ENCODE results near the gene METTL25B. TPM values are rescaled to one million over a fixed set of nuclear protein-coding genes. Genes with fewer than 3 reads are reported as not detected.

Gene METTL25B
- total and polyA plus RNA-seq, 2 of the 13 experiments (the other 11 are each of a cell fraction or from before 2014, with no cell fraction given) = 11.9 to 24.0 TPM

DNA sequence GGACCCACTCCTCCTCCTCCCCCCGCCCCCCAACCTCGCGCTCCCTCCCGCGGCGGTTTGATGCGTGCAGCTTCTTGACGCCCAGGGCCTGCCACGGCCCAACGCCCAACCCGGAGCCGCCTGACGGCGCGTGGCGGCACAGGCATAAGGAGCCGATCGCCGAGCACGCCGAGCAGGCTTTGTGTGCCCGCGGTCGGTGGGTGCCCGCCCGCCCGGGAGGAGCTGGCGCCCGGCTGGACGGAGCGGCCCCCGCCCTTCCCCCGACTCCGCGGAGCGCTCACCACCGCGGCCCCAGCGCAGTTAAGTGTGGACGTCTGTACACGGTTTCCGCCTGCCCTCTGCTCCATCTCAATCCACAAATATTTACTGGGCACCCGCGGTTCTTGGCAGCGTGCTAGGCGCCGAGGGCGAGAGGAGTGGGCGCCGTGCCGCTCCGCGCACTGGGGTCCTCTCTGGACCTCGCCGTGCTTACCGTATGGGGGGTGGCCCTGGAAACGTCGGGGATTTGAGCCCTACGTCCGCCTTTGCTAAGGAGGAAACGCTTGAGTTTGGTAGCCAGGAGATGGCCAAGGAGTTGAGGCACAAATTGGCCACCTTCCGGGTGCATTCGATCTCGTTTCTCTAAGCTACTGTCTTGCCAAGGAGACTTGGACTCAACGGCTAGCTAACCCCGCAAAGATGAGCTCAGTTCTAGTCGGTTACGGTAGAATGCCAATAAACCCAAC is 23.6 kb downstream of the METTL25B start (continued):
- TF ChIP-seq ZNF552 (CRISPR knock-in tag; IDR thresholded peaks at IDR 0.05; ENCODE audit: borderline replicate concordance) (no peak), ZNF75D (CRISPR knock-in tag; IDR thresholded peaks at IDR 0.05; ENCODE audit: borderline replicate concordance) (no peak), KLF16 (CRISPR knock-in tag; IDR thresholded peaks at IDR 0.05) (peak in 1 of 2 experiments; percentile 41; a peak in 2 of 4 replicates), SRF (IDR thresholded peaks at IDR 0.05; ENCODE audit: low read depth, low read length) (peak; percentile 95), ZNF850 (CRISPR knock-in tag; conservative IDR thresholded peaks at IDR 0.05) (no peak), SRSF1 (optimal IDR thresholded peaks at IDR 0.05; ENCODE audit: low read depth, low read length) (no peak), ARNTL (CRISPR knock-in tag; IDR thresholded peaks at IDR 0.05) (peak; percentile 70), ZNF543 (CRISPR knock-in tag; IDR thresholded peaks at IDR 0.05) (no peak), BRCA1 (CRISPR knock-in tag; IDR thresholded peaks at IDR 0.05) (no peak), KLF15 (CRISPR knock-in tag; IDR thresholded peaks at IDR 0.05; ENCODE audit: borderline replicate concordance) (0 out of 2 replicates have a peak, but pooled peaks have one; percentile 56), PTBP1 (IDR thresholded peaks at IDR 0.05; ENCODE audit: low read depth, low read length, poor library complexity, severe bottlenecking) (no peak), ZNF333 (CRISPR knock-in tag; IDR thresholded peaks at IDR 0.05; ENCODE audit: borderline replicate concordance) (no peak), SALL2 (CRISPR knock-in tag; IDR thresholded peaks at IDR 0.05) (peak; percentile 52), ATF1 (CRISPR knock-in tag; IDR thresholded peaks at IDR 0.05) (no peak), BCL6 (CRISPR knock-in tag; IDR thresholded peaks at IDR 0.05) (peak; percentile 37; the same call in 1 of the 2 replicates), ZNF282 (IDR thresholded peaks at IDR 0.05; ENCODE audit: partially characterized antibody) (no peak), ZNF251 (CRISPR knock-in tag; IDR thresholded peaks at IDR 0.05) (no peak), CHCHD3 (CRISPR knock-in tag; IDR thresholded peaks at IDR 0.05) (peak; percentile 42; the same call in 1 of the 2 replicates), TOPORS (CRISPR knock-in tag; IDR thresholded peaks at IDR 0.05) (peak; percentile 56; the same call in 1 of the 2 replicates), ZNF230 (CRISPR knock-in tag; IDR thresholded peaks at IDR 0.05) (no peak), MATR3 (CRISPR knock-in tag; IDR thresholded peaks at IDR 0.05) (no peak), DMAP1 (CRISPR knock-in tag; IDR thresholded peaks at IDR 0.05) (no peak), ZNF484 (CRISPR knock-in tag; IDR thresholded peaks at IDR 0.05; ENCODE audit: borderline replicate concordance, low read depth) (no peak)
- TF ChIP-seq, protein P1, sequence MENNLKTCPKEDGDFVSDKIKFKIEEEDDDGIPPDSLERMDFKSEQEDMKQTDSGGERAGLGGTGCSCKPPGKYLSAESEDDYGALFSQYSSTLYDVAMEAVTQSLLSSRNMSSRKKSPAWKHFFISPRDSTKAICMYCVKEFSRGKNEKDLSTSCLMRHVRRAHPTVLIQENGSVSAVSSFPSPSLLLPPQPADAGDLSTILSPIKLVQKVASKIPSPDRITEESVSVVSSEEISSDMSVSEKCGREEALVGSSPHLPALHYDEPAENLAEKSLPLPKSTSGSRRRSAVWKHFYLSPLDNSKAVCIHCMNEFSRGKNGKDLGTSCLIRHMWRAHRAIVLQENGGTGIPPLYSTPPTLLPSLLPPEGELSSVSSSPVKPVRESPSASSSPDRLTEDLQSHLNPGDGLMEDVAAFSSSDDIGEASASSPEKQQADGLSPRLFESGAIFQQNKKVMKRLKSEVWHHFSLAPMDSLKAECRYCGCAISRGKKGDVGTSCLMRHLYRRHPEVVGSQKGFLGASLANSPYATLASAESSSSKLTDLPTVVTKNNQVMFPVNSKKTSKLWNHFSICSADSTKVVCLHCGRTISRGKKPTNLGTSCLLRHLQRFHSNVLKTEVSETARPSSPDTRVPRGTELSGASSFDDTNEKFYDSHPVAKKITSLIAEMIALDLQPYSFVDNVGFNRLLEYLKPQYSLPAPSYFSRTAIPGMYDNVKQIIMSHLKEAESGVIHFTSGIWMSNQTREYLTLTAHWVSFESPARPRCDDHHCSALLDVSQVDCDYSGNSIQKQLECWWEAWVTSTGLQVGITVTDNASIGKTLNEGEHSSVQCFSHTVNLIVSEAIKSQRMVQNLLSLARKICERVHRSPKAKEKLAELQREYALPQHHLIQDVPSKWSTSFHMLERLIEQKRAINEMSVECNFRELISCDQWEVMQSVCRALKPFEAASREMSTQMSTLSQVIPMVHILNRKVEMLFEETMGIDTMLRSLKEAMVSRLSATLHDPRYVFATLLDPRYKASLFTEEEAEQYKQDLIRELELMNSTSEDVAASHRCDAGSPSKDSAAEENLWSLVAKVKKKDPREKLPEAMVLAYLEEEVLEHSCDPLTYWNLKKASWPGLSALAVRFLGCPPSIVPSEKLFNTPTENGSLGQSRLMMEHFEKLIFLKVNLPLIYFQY (CRISPR knock-in tag; IDR thresholded peaks at IDR 0.05; ENCODE audit: borderline replicate concordance) = no peak
- TF ChIP-seq, protein P2, sequence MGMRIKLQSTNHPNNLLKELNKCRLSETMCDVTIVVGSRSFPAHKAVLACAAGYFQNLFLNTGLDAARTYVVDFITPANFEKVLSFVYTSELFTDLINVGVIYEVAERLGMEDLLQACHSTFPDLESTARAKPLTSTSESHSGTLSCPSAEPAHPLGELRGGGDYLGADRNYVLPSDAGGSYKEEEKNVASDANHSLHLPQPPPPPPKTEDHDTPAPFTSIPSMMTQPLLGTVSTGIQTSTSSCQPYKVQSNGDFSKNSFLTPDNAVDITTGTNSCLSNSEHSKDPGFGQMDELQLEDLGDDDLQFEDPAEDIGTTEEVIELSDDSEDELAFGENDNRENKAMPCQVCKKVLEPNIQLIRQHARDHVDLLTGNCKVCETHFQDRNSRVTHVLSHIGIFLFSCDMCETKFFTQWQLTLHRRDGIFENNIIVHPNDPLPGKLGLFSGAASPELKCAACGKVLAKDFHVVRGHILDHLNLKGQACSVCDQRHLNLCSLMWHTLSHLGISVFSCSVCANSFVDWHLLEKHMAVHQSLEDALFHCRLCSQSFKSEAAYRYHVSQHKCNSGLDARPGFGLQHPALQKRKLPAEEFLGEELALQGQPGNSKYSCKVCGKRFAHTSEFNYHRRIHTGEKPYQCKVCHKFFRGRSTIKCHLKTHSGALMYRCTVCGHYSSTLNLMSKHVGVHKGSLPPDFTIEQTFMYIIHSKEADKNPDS (CRISPR knock-in tag; IDR thresholded peaks at IDR 0.05) = 0 out of 2 replicates have a peak, but pooled peaks have one; percentile 55
- TF ChIP-seq, protein P3, sequence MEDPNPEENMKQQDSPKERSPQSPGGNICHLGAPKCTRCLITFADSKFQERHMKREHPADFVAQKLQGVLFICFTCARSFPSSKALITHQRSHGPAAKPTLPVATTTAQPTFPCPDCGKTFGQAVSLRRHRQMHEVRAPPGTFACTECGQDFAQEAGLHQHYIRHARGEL (CRISPR knock-in tag; IDR thresholded peaks at IDR 0.05) = no peak

Data from HepG2 (cell line).